ENCODE results near the gene YWHAE. TPM values are rescaled to one million over a fixed set of nuclear protein-coding genes. Genes with fewer than 3 reads are reported as not detected.
A peak's percentile ranks its signal among the peaks of the same experiment; 100 is the strongest.

The YWHAE gene
- total and polyA plus RNA-seq, 10 of the 15 experiments (the other 5 are each of a cell fraction or from before 2014, with no cell fraction given), result 189 to 651 (median 469) TPM

DNA sequence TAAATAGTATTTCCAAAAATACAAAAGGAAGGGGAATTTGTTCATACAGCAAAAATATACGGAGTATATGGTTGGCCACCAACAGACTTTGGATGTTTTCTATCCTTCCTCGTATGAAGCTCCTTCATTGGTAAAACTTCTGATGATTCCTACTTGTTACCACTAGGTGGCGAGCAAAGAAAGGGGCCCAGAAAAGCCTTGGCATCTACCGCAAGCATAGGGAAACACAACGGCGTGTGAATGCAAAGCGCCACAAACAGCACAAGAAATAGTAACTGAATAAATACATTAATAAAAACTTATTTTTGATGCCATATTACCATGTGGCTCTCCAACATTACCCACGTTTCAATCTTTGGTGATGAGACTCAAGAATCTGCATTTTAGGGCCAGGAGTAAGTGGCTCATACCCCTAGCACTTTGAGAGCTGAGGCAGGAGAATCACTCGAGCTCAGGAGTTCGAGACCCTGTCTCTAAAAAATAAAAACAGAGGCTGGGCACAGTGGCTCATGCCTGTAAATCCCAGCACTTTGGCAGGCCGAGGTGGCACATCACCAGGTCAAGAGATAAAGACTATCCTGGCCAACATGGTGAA, 34.5 kb downstream of the YWHAE start (continued):
- TF ChIP-seq, protein P1, sequence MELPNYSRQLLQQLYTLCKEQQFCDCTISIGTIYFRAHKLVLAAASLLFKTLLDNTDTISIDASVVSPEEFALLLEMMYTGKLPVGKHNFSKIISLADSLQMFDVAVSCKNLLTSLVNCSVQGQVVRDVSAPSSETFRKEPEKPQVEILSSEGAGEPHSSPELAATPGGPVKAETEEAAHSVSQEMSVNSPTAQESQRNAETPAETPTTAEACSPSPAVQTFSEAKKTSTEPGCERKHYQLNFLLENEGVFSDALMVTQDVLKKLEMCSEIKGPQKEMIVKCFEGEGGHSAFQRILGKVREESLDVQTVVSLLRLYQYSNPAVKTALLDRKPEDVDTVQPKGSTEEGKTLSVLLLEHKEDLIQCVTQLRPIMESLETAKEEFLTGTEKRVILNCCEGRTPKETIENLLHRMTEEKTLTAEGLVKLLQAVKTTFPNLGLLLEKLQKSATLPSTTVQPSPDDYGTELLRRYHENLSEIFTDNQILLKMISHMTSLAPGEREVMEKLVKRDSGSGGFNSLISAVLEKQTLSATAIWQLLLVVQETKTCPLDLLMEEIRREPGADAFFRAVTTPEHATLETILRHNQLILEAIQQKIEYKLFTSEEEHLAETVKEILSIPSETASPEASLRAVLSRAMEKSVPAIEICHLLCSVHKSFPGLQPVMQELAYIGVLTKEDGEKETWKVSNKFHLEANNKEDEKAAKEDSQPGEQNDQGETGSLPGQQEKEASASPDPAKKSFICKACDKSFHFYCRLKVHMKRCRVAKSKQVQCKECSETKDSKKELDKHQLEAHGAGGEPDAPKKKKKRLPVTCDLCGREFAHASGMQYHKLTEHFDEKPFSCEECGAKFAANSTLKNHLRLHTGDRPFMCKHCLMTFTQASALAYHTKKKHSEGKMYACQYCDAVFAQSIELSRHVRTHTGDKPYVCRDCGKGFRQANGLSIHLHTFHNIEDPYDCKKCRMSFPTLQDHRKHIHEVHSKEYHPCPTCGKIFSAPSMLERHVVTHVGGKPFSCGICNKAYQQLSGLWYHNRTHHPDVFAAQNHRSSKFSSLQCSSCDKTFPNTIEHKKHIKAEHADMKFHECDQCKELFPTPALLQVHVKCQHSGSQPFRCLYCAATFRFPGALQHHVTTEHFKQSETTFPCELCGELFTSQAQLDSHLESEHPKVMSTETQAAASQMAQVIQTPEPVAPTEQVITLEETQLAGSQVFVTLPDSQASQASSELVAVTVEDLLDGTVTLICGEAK (IDR thresholded peaks at IDR 0.05; ENCODE audit: borderline replicate concordance), result no peak
- no peak for TF ChIP-seq NFIC (IDR thresholded peaks at IDR 0.05; ENCODE audit: low read depth, low read length)
- peak; percentile 80 for TF ChIP-seq RUNX3 (IDR thresholded peaks at IDR 0.05; ENCODE audit: low read length)
- no peak for TF ChIP-seq POU2F2 (IDR thresholded peaks at IDR 0.05; ENCODE audit: borderline replicate concordance, low read depth, low read length)
- 0 out of 2 replicates have a peak, but pooled peaks have one; percentile 39 for TF ChIP-seq SIN3A (IDR thresholded peaks at IDR 0.05; ENCODE audit: low read depth, low read length)
- peak; percentile 72; the same call in 1 of the 2 replicates for TF ChIP-seq MXI1 (IDR thresholded peaks at IDR 0.05; ENCODE audit: low read depth, low read length)
- no peak for TF ChIP-seq NR2C2 (IDR thresholded peaks at IDR 0.05; ENCODE audit: borderline replicate concordance, control insufficient read depth, insufficient read length, low read depth)
- 0 out of 2 replicates have a peak, but pooled peaks have one; percentile 11 for TF ChIP-seq ZNF384 (IDR thresholded peaks at IDR 0.05; ENCODE audit: borderline replicate concordance, low read depth, low read length)
- TF ChIP-seq, protein P2, sequence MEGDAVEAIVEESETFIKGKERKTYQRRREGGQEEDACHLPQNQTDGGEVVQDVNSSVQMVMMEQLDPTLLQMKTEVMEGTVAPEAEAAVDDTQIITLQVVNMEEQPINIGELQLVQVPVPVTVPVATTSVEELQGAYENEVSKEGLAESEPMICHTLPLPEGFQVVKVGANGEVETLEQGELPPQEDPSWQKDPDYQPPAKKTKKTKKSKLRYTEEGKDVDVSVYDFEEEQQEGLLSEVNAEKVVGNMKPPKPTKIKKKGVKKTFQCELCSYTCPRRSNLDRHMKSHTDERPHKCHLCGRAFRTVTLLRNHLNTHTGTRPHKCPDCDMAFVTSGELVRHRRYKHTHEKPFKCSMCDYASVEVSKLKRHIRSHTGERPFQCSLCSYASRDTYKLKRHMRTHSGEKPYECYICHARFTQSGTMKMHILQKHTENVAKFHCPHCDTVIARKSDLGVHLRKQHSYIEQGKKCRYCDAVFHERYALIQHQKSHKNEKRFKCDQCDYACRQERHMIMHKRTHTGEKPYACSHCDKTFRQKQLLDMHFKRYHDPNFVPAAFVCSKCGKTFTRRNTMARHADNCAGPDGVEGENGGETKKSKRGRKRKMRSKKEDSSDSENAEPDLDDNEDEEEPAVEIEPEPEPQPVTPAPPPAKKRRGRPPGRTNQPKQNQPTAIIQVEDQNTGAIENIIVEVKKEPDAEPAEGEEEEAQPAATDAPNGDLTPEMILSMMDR (IDR thresholded peaks at IDR 0.05 in 2 of 3, conservative IDR thresholded peaks at IDR 0.05 in 1 of 3; ENCODE audit: control insufficient read depth in 2 of 3, extremely low read depth in 1 of 3, insufficient read depth in 1 of 3, low read depth in 3 of 3, low read length in 3 of 3), result peak; percentile 86 to 91 (median 89)
- no peak for TF ChIP-seq MTA2 (IDR thresholded peaks at IDR 0.05; ENCODE audit: low read depth)
- 0 out of 2 replicates have a peak, but pooled peaks have one; percentile 22 for TF ChIP-seq RFX5 (IDR thresholded peaks at IDR 0.05; ENCODE audit: low read depth, low read length)
- 0 out of 2 replicates have a peak, but pooled peaks have one; percentile 32 for TF ChIP-seq IRF4 (IDR thresholded peaks at IDR 0.05; ENCODE audit: low read depth, low read length)
- peak; percentile 33; the same call in 1 of the 2 replicates for TF ChIP-seq YY1 (IDR thresholded peaks at IDR 0.05; ENCODE audit: low read depth, low read length)
- TF ChIP-seq, protein P3, sequence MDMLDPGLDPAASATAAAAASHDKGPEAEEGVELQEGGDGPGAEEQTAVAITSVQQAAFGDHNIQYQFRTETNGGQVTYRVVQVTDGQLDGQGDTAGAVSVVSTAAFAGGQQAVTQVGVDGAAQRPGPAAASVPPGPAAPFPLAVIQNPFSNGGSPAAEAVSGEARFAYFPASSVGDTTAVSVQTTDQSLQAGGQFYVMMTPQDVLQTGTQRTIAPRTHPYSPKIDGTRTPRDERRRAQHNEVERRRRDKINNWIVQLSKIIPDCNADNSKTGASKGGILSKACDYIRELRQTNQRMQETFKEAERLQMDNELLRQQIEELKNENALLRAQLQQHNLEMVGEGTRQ (IDR thresholded peaks at IDR 0.05; ENCODE audit: borderline replicate concordance, low read depth, low read length), result no peak
- no peak for TF ChIP-seq CREM (IDR thresholded peaks at IDR 0.05; ENCODE audit: low read depth)
- TF ChIP-seq CBFB (IDR thresholded peaks at IDR 0.05; ENCODE audit: low read depth), result 0 out of 2 replicates have a peak, but pooled peaks have one; percentile 34
- 0 out of 2 replicates have a peak, but pooled peaks have one; percentile 18 for TF ChIP-seq STAT1 (conservative IDR thresholded peaks at IDR 0.05)
- 0 out of 2 replicates have a peak, but pooled peaks have one; percentile 53 for TF ChIP-seq TBL1XR1 (IDR thresholded peaks at IDR 0.05; ENCODE audit: low read depth, low read length)
- no peak for TF ChIP-seq ZNF217 (IDR thresholded peaks at IDR 0.05)
- TF ChIP-seq LARP7 (IDR thresholded peaks at IDR 0.05), result no peak
- TF ChIP-seq RAD21 (IDR thresholded peaks at IDR 0.05; ENCODE audit: insufficient read depth, low read depth, low read length), result peak; percentile 92

Data from GM12878 (cell line).